GM18511 (cell line): Measurements from ENCODE around the gene HIC2.
"Not testable (repeated sequence)": the region's sequence is repeated elsewhere in the genome, so short reads cannot be mapped to it uniquely, and the experiment has no call there.

Experiments used
- ATAC-seq: cut with Tn5 transposase; IDR thresholded peaks from one replicate; pipeline ENCODE4 v1.9.1; 2021; ENCODE audit warnings: mild to moderate bottlenecking, moderate library complexity; ENCODE audit not compliant: unreplicated experiment

HIC2 gene

GRCh38 chr22:21489149-21489680 is 72.0 kb downstream of the HIC2 start:
- ATAC-seq, result not testable (repeated sequence)

GRCh38 chr22:21490556-21490955 is 73.4 kb downstream of the HIC2 start:
- ATAC-seq, result not testable (repeated sequence)

GRCh38 chr22:21492271-21492670 is 75.1 kb downstream of the HIC2 start:
- not testable (repeated sequence) for ATAC-seq

GRCh38 chr22:21493789-21494782 is 76.9 kb downstream of the HIC2 start:
- not testable (repeated sequence) for ATAC-seq

- ATAC-seq, result not testable (repeated sequence)
Observed at GRCh38 chr22:21497984-21498383, 80.8 kb downstream of the HIC2 start.

- ATAC-seq, result not testable (repeated sequence)
Observed at GRCh38 chr22:21498489-21498888, 81.3 kb downstream of the HIC2 start.

- not testable (repeated sequence) for ATAC-seq
Observed at GRCh38 chr22:21499623-21500506, 82.7 kb downstream of the HIC2 start.
